ENCODE data around the gene CNOT9.
"Not testable (repeated sequence)": the region's sequence is repeated elsewhere in the genome, so short reads cannot be mapped to it uniquely, and the experiment has no call there.

Gene CNOT9

DNA sequence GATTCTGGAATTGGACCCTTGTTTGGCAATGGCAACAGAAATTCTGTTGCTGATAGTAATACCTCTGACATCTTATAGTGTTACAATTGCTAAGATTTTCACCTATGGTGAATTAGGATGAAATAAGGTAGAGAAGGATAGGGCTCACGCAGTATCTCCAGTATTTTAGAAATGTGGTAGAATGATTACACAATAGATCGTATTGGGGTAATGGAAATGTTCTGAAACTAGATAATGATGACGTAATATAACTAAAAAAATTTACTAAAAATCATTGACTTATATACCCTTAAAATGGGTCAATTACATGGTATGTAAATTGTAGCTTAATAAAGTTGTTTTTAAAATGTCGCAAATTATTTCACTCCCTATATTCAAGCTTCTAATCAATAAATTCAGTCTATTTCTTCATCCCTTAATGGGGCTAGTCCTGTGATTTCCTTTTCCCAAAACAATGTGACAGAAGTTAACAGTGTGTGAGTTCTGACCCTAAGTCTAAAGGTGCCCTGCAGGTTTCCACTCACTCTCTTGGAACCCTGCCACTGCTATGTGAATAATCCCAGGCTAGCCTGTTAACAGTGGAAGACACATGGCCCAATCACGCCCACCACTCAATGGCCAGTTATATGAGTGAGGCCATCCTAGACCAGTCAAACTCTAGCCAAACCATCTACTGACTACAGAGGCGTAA, 31.7 kb upstream of the CNOT9 start:
- H3K36me3 ChIP-seq: peaks cover 58 to 94% (median 74%) of the 10 kb centered on the region in 3 donors
- TF ChIP-seq CTCF (IDR thresholded peaks at IDR 0.05): no peak
- DNase-seq: no peak
- no peaks in the 10 kb centered on the region for H3K9me3 ChIP-seq
- intact Hi-C loops (cut with DNase I; ENCODE audit: low total_unique reads): no loop called here
- H3K4me3 ChIP-seq: no peak overlapping the region
- no peak overlapping the region for H3K27ac ChIP-seq
- H3K4me1 ChIP-seq: no peaks in the 10 kb centered on the region
- no peaks in the 10 kb centered on the region for H3K27me3 ChIP-seq

DNA sequence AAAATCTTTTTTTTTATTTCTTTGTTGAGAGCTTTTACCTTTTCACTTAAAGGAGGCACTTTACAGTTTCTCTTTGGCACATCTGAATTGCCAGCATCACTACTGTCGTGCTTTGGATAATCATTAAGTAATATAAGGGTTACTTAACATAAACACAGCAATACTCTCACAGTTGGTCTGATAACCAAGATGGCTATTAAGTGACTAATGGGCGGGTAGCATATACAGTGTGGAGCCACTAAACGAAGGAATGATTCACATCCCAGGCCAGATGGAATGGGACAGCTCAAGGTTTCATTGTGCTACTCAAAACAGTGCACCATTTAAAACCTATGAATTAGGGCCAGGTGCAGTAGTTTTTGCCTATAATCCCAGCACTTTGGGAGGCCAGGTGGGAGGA, 28.6 kb upstream of the CNOT9 start:
- no peak overlapping the region for H3K27ac ChIP-seq
- no peaks in the 10 kb centered on the region for H3K27me3 ChIP-seq

GRCh38 chr2:218546012-218546411, 22.6 kb upstream of the CNOT9 start:
- no peak for DNase-seq
- TF ChIP-seq CTCF (IDR thresholded peaks at IDR 0.05): no peak
- intact Hi-C loops (cut with DNase I; ENCODE audit: low total_unique reads): no loop called here

More for the DNA sequence above, 28.6 kb upstream of the CNOT9 start:
- intact Hi-C loops (cut with DNase I; ENCODE audit: low total_unique reads): no loop called here
- DNase-seq: no peak
- no peak for TF ChIP-seq CTCF (IDR thresholded peaks at IDR 0.05)
- Histone ChIP-seq H3K4me3 (no peak overlapping the region), H3K4me1 (no peaks in the 10 kb centered on the region), H3K36me3 (peaks cover 53 to 97% (median 77%) of the 10 kb centered on the region in 3 donors), H3K9me3 (no peaks in the 10 kb centered on the region)

GRCh38 chr2:218547511-218547910, 21.1 kb upstream of the CNOT9 start:
- peaks cover 60 to 95% (median 77%) of the 10 kb centered on the region in 3 donors for H3K36me3 ChIP-seq
- DNase-seq: no peak
- H3K4me3 ChIP-seq: no peak overlapping the region
- H3K4me1 ChIP-seq: no peaks in the 10 kb centered on the region
- intact Hi-C loops (cut with DNase I; ENCODE audit: low total_unique reads): no loop called here
- no peaks in the 10 kb centered on the region for H3K27me3 ChIP-seq
- TF ChIP-seq CTCF (IDR thresholded peaks at IDR 0.05): no peak
- H3K27ac ChIP-seq: no peak overlapping the region
- no peaks in the 10 kb centered on the region for H3K9me3 ChIP-seq

More at GRCh38 chr2:218546012-218546411, 22.6 kb upstream of the CNOT9 start:
- Histone ChIP-seq H3K27ac (no peak overlapping the region), H3K4me1 (no peaks in the 10 kb centered on the region), H3K27me3 (no peaks in the 10 kb centered on the region), H3K9me3 (no peaks in the 10 kb centered on the region), H3K36me3 (peaks cover 60 to 95% (median 77%) of the 10 kb centered on the region in 3 donors), H3K4me3 (no peak overlapping the region)

GRCh38 chr2:218547978-218548377, 20.7 kb upstream of the CNOT9 start:
- Histone ChIP-seq H3K4me1 (no peaks in the 10 kb centered on the region), H3K27ac (no peak overlapping the region), H3K36me3 (peaks cover 60 to 95% (median 77%) of the 10 kb centered on the region in 3 donors), H3K27me3 (no peaks in the 10 kb centered on the region), H3K9me3 (no peaks in the 10 kb centered on the region), H3K4me3 (no peak overlapping the region)
- DNase-seq: no peak
- TF ChIP-seq CTCF (IDR thresholded peaks at IDR 0.05): no peak
- intact Hi-C loops (cut with DNase I; ENCODE audit: low total_unique reads): no loop called here

DNA sequence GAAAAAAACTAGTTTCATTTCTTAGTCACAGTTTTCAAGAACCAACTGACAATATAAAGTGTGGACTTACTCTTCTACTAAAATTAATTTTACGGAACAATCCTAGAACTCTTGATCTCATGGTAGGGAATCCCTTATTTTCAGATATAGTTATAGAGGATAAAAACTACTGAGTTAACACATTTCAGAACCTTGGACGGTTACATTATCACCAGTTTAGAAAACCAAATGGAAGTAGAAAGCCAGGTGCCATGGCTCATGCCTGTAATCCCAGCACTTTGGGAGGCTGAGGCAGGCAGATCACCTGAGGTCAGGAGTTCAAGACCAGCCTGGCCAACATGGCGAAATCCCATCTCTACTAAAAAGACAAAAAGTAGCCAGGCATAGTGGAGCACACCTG, 14.4 kb upstream of the CNOT9 start:
- H3K9me3 ChIP-seq; H3K27me3 ChIP-seq; intact Hi-C loops (cut with DNase I; ENCODE audit: low total_unique reads); H3K27ac ChIP-seq; H3K4me1 ChIP-seq; H3K4me3 ChIP-seq; DNase-seq: not testable (repeated sequence)
- peaks cover 52 to 80% (median 62%) of the 10 kb centered on the region in 3 donors for H3K36me3 ChIP-seq

Measured in tibial artery (tissue), 4 donors.